Measurements from ENCODE around the gene MAML2. TPM values are rescaled to one million over a fixed set of nuclear protein-coding genes. Genes with fewer than 3 reads are reported as not detected.

MAML2 gene
- total RNA-seq, 1 donor from 2014 or later, result 18.7 TPM

- Mint-ChIP-seq H3K9me3 (no peaks in the 10 kb centered on the region), H3K4me1 (peaks cover 60% of the 10 kb centered on the region), H3K4me3 (peak overlapping the region; percentile 74), H3K36me3 (ENCODE audit: low read depth) (no peaks in the 10 kb centered on the region), H3K27me3 (ENCODE audit: low read depth) (no peaks in the 10 kb centered on the region), H3K27ac (ENCODE audit: unreplicated experiment) (peak overlapping the region; percentile 96)
- peak; percentile 27 for DNase-seq (ENCODE audit: low read depth, low spot score)
- no peak for TF ChIP-seq CTCF (conservative IDR thresholded peaks at IDR 0.05)
Measured at GRCh38 chr11:96306933-96307775, 35.8 kb downstream of the MAML2 start.

GRCh38 chr11:96306600-96306932 lies 36.4 kb downstream of the MAML2 start:
- H3K27ac Mint-ChIP-seq (ENCODE audit: unreplicated experiment), result peak overlapping the region; percentile 76
- H3K4me3 Mint-ChIP-seq, result peak overlapping the region; percentile 74
- no peaks in the 10 kb centered on the region for H3K27me3 Mint-ChIP-seq (ENCODE audit: low read depth)
- no peak for DNase-seq (ENCODE audit: low read depth, low spot score)
- TF ChIP-seq CTCF (conservative IDR thresholded peaks at IDR 0.05), result no peak
- no peaks in the 10 kb centered on the region for H3K9me3 Mint-ChIP-seq
- H3K4me1 Mint-ChIP-seq, result peaks cover 59% of the 10 kb centered on the region
- no peaks in the 10 kb centered on the region for H3K36me3 Mint-ChIP-seq (ENCODE audit: low read depth)

- Mint-ChIP-seq H3K4me1 (peaks cover 55% of the 10 kb centered on the region), H3K27ac (ENCODE audit: unreplicated experiment) (peak overlapping the region; percentile 76), H3K4me3 (no peak overlapping the region), H3K27me3 (ENCODE audit: low read depth) (no peaks in the 10 kb centered on the region), H3K36me3 (ENCODE audit: low read depth) (no peaks in the 10 kb centered on the region), H3K9me3 (no peaks in the 10 kb centered on the region)
- TF ChIP-seq CTCF (conservative IDR thresholded peaks at IDR 0.05), result no peak
- no peak for DNase-seq (ENCODE audit: low read depth, low spot score)
Measured at GRCh38 chr11:96306071-96306470, 36.9 kb downstream of the MAML2 start.

GRCh38 chr11:96303980-96304379 lies 39.0 kb downstream of the MAML2 start:
- H3K9me3 Mint-ChIP-seq, result no peaks in the 10 kb centered on the region
- TF ChIP-seq CTCF (conservative IDR thresholded peaks at IDR 0.05), result no peak
- H3K36me3 Mint-ChIP-seq (ENCODE audit: low read depth), result no peaks in the 10 kb centered on the region
- no peak overlapping the region for H3K27ac Mint-ChIP-seq (ENCODE audit: unreplicated experiment)
- no peak overlapping the region for H3K4me3 Mint-ChIP-seq
- no peak for DNase-seq (ENCODE audit: low read depth, low spot score)
- no peaks in the 10 kb centered on the region for H3K27me3 Mint-ChIP-seq (ENCODE audit: low read depth)
- H3K4me1 Mint-ChIP-seq, result peaks cover 58% of the 10 kb centered on the region

- Mint-ChIP-seq H3K36me3 (ENCODE audit: low read depth) (no peaks in the 10 kb centered on the region), H3K4me1 (peaks cover 48% of the 10 kb centered on the region), H3K27me3 (ENCODE audit: low read depth) (no peaks in the 10 kb centered on the region), H3K27ac (ENCODE audit: unreplicated experiment) (no peak overlapping the region), H3K4me3 (no peak overlapping the region), H3K9me3 (no peaks in the 10 kb centered on the region)
- no peak for DNase-seq (ENCODE audit: low read depth, low spot score)
- TF ChIP-seq CTCF (conservative IDR thresholded peaks at IDR 0.05), result no peak
Measured at GRCh38 chr11:96303064-96303463, 39.9 kb downstream of the MAML2 start.
